Gastroesophageal sphincter (tissue), 4 donors: ENCODE measurements around the gene ZNF197. TPM values are rescaled to one million over a fixed set of nuclear protein-coding genes. Genes with fewer than 3 reads are reported as not detected.
A peak's percentile ranks its signal among the peaks of the same experiment; 100 is the strongest.

Experiments
- ATAC-seq: fragments of 150-250 bp; one replicate; pipeline ENCODE4 v1.9.1; 2016; ENCODE audit warnings: mild to moderate bottlenecking, moderate library complexity
- H3K27ac ChIP-seq, 4 donors: fragments of 200-600 bp; sonication (generic) in 3 of 4; 1 replicate in 3 of 4; 2 replicates in 1 of 4; pipeline ENCODE4 v1.5.1; 2016 to 2019
- H3K27me3 ChIP-seq: fragments of 200-600 bp; sonication (generic); one replicate; pipeline ENCODE4 v1.5.1; 2019
- H3K36me3 ChIP-seq, 2 donors: fragments of 200-600 bp; sonication (generic); one replicate each; pipeline ENCODE4 v1.5.1; 2019; ENCODE audit warnings: control low read depth in 1 of 2
- H3K4me1 ChIP-seq, 3 donors: fragments of 200-600 bp; sonication (generic); 1 replicate in 2 of 3; 2 replicates in 1 of 3; pipeline ENCODE4 v1.5.1; 2016 to 2019; ENCODE audit warnings: control low read depth in 2 of 3
- H3K4me3 ChIP-seq, 2 donors: fragments of 200-600 bp; sonication (generic); one replicate each; pipeline ENCODE4 v1.5.1; 2019; ENCODE audit warnings: mild to moderate bottlenecking in 1 of 2, moderate library complexity in 1 of 2
- H3K9me3 ChIP-seq, 3 donors: fragments of 200-600 bp; sonication (generic); one replicate each; pipeline ENCODE4 v1.5.1; 2017 to 2019; ENCODE audit warnings: control low read depth in 2 of 3
- CTCF ChIP-seq, 4 experiments: fragments of 200-600 bp in 2 of 4; fragments of 450-650 bp in 2 of 4; sonication (generic) in 1 of 4; IDR thresholded peaks; one replicate each; pipeline ENCODE4 v1.5.1; 2017 to 2019; ENCODE audit warnings: antibody characterized with exemption in 4 of 4, mild to moderate bottlenecking in 2 of 4, moderate library complexity in 2 of 4
- EP300 ChIP-seq: sonication (generic); formaldehyde crosslinking; IDR thresholded peaks from one replicate; pipeline ENCODE4 v1.6.1; 2017; ENCODE audit warnings: antibody characterized with exemption, mild to moderate bottlenecking
- POLR2A ChIP-seq, 2 donors: fragments of 450-650 bp; IDR thresholded peaks; one replicate each; pipeline ENCODE4 v1.6.1; 2017; ENCODE audit warnings: antibody characterized with exemption in 2 of 2, mild to moderate bottlenecking in 2 of 2, moderate library complexity in 1 of 2
- POLR2AphosphoS5 ChIP-seq: sonication (generic); formaldehyde crosslinking; IDR thresholded peaks from one replicate; pipeline ENCODE4 v1.6.1; 2017; ENCODE audit warnings: antibody characterized with exemption
- WGBS, 2 donors: methylation state at CpG; one replicate each; pipeline ENCODE4 v1.1.5; 2018; ENCODE audit warnings: low coverage in 1 of 2; 5-methylcytosine and 5-hydroxymethylcytosine counted together
- total RNA-seq, 4 donors: library from RNA; depleted of rRNA; stranded (reverse); fragments of >200 nt; gene quantifications; one replicate each; pipeline ENCODE4 v1.1.0, GENCODE V29; 2016

The ZNF197 gene
- total RNA-seq, 4 donors from 2014 or later: 17.5 to 37.8 (median 22.9) TPM

GRCh38 chr3:44584646-44585501 lies 40.0 kb upstream of the ZNF197 start, which contains the start of gene ZNF660:
ZNF660 (plus strand) TSS chr3:44584964; CDS start chr3:44594194, 9,230 bp downstream.
- 0% methylated on average over 11 of the region's 41 CpGs; no CpG with 5 or more reads in 1 of the 2 donors for WGBS, 2 donors
- no peak for TF ChIP-seq CTCF (IDR thresholded peaks at IDR 0.05)
- peak; percentile 49 for TF ChIP-seq POLR2AphosphoS5
- peak; percentile 34 to 36 for TF ChIP-seq POLR2A (IDR thresholded peaks at IDR 0.05)
- no peak for TF ChIP-seq EP300
- Histone ChIP-seq H3K9me3 (no peaks in the 10 kb centered on the region), H3K36me3 (peaks cover 0 to 35% of the 10 kb centered on the region in 2 donors), H3K27ac (peak within 1 kb of the TSS; percentile 37 to 84 (median 79)), H3K4me1 (peaks cover 0 to 20% (median 0%) of the 10 kb centered on the region in 3 donors), H3K27me3 (peaks cover 2% of the 10 kb centered on the region), H3K4me3 (peak within 1 kb of the TSS; percentile 71 to 84)
- peak; percentile 94 for ATAC-seq

GRCh38 chr3:44596621-44597020 lies 28.2 kb upstream of the ZNF197 start:
- Histone ChIP-seq H3K36me3 (peaks cover 6 to 91% of the 10 kb centered on the region in 2 donors), H3K4me1 (no peaks in the 10 kb centered on the region), H3K27me3 (no peaks in the 10 kb centered on the region), H3K27ac (no peak overlapping the region), H3K9me3 (peaks cover 0 to 63% (median 4%) of the 10 kb centered on the region in 3 donors), H3K4me3 (no peak overlapping the region)
- WGBS, 2 donors: 75 to 76% methylated on average over 1 of the region's 1 CpG
- no peak for TF ChIP-seq POLR2A (IDR thresholded peaks at IDR 0.05)
- TF ChIP-seq POLR2AphosphoS5: no peak
- TF ChIP-seq EP300: no peak
- TF ChIP-seq CTCF (IDR thresholded peaks at IDR 0.05): no peak
- ATAC-seq: no peak

- no peak for TF ChIP-seq POLR2A (IDR thresholded peaks at IDR 0.05)
- no peak for TF ChIP-seq POLR2AphosphoS5
- no peak for ATAC-seq
- H3K27me3 ChIP-seq: no peaks in the 10 kb centered on the region
- no peaks in the 10 kb centered on the region for H3K4me1 ChIP-seq
- peaks cover 0 to 12% (median 0%) of the 10 kb centered on the region in 3 donors for H3K9me3 ChIP-seq
- H3K27ac ChIP-seq: no peak overlapping the region
- no peak overlapping the region for H3K4me3 ChIP-seq
- WGBS, 2 donors: 90 to 100% methylated on average over 2 of the region's 2 CpGs
- H3K36me3 ChIP-seq: peaks cover 0 to 42% of the 10 kb centered on the region in 2 donors
Observed at GRCh38 chr3:44601749-44602148, 23.1 kb upstream of the ZNF197 start.

- Histone ChIP-seq H3K27ac (no peak overlapping the region), H3K9me3 (no peaks in the 10 kb centered on the region), H3K4me3 (no peak overlapping the region), H3K4me1 (no peaks in the 10 kb centered on the region), H3K27me3 (no peaks in the 10 kb centered on the region), H3K36me3 (peaks cover 0 to 10% of the 10 kb centered on the region in 2 donors)
- TF ChIP-seq EP300 (no peak), POLR2AphosphoS5 (no peak), POLR2A (IDR thresholded peaks at IDR 0.05) (no peak), CTCF (IDR thresholded peaks at IDR 0.05) (no peak)
- no peak for ATAC-seq
Observed at GRCh38 chr3:44612678-44613077, 12.2 kb upstream of the ZNF197 start.

- ATAC-seq: no peak
- Histone ChIP-seq H3K27me3 (no peaks in the 10 kb centered on the region), H3K36me3 (peaks cover 0 to 47% of the 10 kb centered on the region in 2 donors), H3K4me1 (peaks cover 10 to 47% (median 12%) of the 10 kb centered on the region in 3 donors), H3K27ac (no peak overlapping the region), H3K4me3 (no peak overlapping the region), H3K9me3 (no peaks in the 10 kb centered on the region)
- 86% methylated on average over 2 of the region's 2 CpGs; no CpG with 5 or more reads in 1 of the 2 donors for WGBS, 2 donors
- TF ChIP-seq CTCF (IDR thresholded peaks at IDR 0.05) (no peak), POLR2AphosphoS5 (no peak)
Observed at GRCh38 chr3:44628716-44629115, 3.9 kb downstream of the ZNF197 start.
